GM19397 (cell line): Measurements from ENCODE around the gene COL5A1.

Source experiments
- ATAC-seq: cut with Tn5 transposase; IDR thresholded peaks from one replicate; pipeline ENCODE4 v1.9.1; 2021; ENCODE audit warnings: mild to moderate bottlenecking, moderate library complexity; ENCODE audit not compliant: unreplicated experiment

The COL5A1 gene

DNA sequence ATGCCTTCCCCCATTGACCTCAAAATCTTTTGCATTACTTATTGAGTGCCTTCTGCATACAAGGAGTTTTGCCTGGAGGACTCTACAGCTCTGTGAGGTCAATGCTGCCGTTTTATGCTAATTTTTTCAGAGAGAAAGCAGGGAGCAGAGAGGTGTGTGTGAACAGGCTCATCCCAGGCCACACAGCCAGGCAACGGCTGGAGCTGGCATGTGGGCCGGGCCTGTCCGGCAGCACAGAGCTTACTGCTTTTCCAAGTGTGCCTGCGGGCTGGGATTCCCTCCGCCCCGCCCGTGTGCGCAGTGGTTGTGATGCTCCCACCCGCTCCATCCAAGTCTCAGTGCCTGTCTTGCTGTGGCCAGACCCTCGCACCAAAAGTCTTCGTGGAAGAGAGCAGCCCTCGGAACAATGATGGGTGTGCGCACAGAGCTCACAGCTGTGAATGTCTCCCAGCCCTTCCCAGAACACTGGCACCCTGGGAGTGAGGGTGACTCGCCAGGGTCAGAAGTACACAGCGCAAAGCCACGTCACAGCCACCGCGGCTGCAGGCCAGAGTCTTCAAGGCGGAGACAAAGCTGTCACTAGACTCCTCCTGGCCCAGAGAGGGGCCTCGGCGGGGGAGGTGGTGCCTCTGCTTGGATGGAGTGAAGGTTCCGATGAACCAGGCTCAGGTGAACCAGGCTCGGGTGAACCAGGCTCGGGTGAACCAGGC lies 82.8 kb downstream of the COL5A1 start:
- ATAC-seq: no peak

DNA sequence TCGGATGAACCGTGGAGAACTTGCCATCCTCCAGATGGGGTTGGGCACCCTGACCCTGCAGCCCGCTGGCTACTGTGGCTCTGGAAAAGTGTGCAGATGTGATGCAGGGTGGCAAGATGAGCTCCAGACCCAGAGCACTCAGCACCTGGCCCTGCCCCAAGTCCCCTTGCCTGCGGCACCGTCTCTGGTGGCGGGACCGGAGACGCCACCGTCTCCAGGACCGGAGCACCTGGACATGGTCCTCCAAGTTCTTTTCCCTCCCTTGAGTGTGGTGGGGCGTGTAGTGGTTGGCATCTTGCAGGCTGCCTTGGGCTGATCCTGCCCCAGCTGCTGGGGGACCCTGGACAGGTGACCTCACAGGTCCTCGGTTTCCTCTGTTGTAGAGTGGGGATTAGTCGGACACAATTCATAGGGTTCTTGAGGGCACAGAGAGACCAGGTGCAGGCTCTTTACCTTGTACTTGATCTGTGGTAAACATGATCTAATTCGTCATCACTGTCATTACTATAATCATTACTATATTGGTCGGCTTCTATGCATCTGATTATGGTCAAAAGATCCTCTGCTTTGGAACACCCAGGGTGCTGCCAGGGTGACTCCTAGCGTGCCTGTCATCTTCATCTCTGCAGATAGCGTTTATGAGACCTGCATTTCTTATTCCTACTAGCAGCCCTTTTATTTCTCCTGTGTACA lies 83.5 kb downstream of the COL5A1 start:
- ATAC-seq: no peak

GRCh38 chr9:134725605-134725940 lies 84.0 kb downstream of the COL5A1 start:
- no peak for ATAC-seq

DNA sequence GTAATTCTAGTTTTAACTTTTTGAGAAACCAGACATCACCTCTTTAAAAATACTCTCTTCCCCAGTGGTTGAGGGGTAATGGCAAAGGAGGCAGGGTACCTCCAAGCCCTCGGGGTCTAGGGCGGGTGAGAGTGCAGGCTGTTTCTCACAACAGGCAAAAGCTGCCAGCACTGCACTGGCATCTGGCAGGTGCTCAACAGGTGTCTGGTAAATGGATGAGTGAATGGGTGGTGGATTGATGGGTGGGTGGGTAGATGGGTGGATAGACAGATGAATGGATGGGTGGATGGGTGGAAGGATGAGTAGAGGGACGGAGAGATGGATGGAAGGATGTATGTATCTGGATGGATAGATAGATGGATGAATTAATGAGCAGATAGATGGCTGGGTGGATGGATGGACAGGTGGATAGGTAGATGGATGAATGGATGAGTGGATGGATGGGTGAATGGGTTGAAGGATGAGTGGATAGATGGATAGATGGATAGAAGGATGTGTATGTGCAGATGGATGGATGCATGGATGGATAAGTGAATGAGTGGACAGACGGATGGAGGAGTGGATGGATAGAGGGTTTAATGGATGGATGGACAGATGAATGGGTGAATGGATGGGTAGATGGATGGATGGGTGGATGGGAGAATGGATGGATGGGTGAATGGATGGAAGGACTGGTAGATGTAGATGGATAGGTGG lies 84.6 kb downstream of the COL5A1 start:
- ATAC-seq: no peak

DNA sequence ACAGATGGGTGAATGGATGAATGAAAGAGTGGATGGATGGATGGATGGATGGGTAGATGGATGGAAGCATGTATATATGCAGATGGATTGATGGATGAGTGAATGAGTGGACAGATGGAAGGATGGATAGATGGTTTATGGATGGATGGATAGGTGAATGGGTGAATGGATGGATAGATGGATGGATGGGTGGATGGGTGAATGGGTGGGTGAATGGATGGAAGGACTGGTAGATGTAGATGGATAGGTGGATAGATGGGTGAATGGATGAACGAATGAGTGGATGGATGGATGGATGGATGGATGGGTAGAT lies 85.1 kb downstream of the COL5A1 start:
- no peak for ATAC-seq

DNA sequence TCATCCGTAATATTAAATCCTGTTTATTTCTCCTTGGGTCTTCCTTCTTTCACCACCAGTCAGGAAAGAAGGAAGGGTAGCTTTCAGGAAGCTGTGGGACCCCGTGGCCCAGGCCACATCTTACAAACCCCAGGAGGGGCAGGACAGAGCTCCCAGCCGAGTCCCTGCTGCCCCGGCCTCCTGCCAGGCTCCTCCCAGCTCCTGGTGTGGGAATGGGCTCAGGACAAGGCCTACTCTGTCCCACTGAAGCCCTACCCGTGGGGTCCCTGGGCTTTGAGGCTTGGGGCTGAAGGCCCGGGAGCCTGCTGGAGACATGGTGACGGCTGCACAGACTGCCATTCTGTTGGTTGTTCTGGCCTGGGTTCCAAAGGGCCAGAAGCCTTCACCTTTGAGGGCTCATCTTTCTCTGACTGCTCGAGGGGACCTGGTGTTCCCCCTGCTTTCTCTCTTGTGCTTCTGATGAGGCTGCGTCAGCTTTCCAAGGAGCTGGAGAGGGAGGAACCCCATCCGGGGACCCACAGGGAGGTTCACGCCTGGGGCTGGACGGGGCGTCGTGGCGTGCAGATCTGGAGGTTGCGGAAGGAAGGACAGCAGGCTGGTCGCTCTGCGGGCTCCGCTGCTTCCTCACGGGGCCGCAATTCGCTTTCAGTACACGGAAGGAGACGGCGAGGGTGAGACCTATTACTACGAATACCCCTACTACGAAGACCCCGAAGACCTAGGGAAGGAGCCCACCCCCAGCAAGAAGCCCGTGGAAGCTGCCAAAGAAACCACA lies 86.6 kb downstream of the COL5A1 start:
- no peak for ATAC-seq

GRCh38 chr9:134728801-134729495 lies 87.3 kb downstream of the COL5A1 start:
- no peak for ATAC-seq

DNA sequence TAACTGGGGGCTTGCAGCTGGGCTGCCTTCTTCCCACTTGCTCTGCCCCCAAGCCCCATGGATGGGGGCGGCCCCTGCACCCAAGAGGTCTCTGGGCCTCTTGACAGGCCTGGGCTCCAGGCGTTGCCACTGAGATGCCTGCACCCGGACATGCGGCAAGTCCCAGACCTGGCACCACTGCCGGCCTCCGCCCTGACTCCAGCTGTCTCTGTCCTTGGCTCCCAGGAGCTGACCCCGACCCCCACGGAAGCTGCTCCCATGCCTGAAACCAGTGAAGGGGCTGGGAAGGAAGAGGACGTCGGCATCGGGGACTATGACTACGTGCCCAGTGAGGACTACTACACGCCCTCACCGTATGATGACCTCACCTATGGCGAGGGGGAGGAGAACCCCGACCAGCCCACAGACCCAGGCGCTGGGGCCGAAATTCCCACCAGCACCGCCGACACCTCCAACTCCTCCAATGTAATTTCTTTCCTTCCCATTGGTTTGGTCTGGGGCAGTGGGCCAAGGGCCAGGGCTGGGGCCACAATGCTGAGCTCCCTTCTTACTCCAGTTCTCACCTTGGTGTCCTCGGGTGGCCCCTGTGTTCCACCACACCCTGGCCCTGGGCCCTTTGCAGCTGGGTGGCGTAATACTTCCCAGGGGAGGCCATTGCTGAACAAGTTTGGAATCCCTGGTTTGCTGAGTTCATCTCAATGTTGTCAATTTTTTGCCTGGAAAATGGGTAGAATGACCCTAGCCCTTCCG lies 88.6 kb downstream of the COL5A1 start:
- no peak for ATAC-seq

DNA sequence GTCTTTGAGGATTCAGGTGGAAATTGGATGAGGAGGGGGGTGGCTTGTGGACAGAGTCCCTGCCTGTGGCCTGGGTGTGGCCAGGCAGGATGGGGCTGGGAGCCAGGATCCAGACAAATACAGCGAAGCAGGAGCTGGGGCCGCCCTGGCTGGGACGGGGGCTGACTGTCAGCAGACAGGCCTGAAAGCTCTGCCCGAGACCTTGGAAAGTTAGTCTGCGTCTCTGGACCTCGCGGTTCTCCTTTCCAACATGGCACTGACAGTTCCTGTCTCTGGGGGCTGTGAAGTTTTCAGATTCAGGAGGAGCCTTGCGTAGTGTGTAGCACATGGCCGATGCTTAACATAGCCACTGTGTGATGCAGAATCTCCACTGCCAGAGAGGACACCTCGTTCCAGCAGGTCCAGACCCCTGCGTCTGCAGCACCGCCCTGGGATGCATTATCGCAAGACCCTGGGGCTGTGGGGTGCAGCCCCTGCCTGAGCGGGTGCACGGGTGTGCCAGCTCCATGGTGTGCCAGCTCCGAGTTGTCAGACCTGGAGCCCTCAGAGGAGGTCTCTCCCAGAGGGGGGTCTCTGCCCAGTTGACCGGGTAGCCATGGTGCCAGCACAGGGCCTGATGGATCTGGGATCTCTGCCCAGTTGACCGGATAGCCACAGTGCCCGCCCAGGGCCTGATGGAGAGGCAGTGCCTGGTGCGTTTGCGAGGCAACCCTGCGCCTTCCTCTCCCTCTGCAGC lies 89.3 kb downstream of the COL5A1 start:
- no peak for ATAC-seq

GRCh38 chr9:134731497-134732391 lies 90.1 kb downstream of the COL5A1 start:
- ATAC-seq: no peak

DNA sequence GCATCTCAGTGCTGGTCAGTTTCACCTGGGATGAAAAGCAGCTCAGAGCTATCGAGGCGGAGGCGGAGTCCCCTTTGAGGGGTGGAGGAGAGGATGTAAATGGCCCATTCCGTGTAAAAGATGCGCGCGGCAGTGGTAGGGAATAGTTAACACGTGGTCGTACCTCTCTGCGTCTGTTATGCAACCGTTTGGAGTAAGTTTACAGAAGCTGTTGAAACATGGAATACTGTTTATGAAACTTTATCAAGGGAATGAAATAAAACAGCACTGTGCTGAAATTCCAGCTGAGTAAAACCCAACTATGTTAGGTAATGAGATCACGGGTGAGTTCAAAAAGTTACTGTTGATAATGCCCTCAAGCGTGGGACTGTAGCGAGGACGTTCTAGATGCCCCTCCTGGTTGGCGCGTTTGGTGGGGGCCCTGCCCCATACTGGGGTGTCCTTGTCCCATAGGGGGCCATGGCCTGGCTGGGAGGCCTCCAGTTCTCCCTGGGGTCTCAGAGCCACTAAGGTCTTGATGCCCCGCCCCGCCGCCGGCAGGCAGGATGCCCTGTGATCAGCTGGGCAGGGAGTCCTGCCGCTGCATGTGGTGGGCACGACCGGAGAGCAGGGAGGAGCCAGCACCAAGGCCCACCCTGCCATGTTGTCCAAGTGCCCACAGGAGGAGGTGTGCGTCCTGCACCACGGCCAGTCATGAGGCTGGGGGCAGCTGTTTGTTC lies 90.9 kb downstream of the COL5A1 start:
- ATAC-seq: no peak

- ATAC-seq: no peak
Measured at GRCh38 chr9:134733480-134734232, 92.1 kb downstream of the COL5A1 start.

DNA sequence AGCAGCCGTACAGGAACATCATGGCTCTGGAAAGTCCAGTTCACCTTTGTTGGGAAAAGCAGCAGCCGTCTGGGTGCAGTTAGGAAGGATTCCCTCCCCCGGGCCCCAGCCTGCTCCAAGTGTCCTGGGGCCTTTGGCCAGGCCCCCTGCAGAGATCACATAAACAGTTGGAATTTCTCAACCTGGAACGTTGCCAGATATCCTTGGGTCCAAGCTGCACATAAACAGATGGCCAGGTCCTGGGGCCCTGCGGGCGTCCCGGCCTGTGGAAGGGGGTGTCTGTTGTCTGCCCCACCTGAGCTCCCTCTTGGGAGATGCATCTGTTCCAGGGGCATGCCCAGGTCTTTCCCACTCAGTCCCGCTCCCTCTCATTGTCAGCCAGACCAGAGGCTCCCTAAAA lies 92.7 kb downstream of the COL5A1 start:
- ATAC-seq: no peak

DNA sequence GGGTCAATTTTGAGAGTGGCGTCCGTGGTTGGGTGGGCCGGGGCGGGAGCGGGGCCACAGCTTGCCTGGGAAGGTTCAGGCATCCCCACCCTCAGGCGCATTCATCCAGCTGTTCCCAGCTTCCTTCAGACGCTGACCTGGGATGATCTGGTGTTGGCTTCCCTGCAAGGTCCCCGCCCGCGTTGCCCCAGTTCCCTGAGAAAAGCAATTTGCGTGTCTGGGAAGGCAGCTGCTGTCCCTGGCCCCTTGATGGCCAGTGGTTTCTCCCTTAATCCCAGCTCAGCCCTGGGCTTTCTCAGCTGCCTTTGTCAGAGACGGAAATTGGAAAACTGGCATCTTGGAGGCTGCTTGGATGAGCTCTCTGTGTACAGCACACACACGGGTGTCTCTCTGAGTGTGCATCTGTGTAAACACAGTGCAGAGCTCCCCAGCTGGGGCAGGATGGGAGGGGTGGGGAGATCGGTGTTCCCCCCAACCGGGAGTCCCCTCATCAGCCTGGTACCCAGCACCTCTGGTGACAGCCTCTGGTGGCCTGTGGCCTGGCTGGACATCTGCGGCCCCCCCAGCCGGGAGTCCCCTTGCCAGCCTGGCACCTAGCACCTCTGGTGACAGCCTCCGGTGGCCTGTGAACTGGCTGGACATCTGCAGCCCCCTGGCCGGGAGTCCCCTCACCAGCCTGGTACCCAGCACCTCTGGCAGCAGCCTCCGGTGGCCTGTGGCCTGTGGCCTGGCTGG lies 94.0 kb downstream of the COL5A1 start:
- ATAC-seq: no peak

DNA sequence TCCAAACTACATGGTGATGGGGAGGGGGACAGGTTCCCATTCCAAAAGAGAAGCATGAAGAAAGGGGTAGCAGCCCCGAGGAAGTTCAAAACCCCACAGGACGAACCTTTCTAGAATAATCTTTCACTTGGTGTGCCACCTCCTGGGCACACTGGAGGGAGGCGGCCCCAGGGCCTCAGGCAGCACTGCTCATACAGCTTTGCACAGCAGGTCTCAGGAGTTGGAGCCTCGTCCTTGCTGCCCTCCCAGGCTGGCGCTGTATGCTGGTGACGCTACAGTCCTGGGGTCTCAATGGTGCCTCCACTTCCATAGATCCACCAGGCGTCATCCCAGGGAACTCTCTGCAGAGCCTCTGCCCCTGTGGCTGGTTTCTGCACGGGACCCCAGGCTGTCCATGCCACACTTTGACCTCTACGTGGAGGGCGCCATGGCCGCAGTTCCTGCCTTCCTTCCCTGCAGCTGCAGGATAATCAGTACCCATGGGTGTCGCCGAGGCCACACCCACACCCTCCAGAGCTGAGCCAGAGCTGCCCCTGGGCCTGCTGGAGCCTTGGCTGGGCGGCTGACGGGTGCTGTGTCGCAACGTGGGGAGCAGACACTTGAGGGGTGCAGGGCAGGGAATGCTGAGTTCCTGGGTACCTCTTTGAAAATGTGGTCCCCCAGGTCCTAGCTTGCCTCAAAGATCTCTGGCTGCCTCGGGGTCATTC lies 95.3 kb downstream of the COL5A1 start:
- ATAC-seq: no peak
